Type B pancreatic cell (in vitro differentiated cells): Measurements from ENCODE around the gene ALKBH6. TPM values are rescaled to one million over a fixed set of nuclear protein-coding genes. Genes with fewer than 3 reads are reported as not detected.

ENCODE experiments used
- DNase-seq: peaks from one replicate; pipeline ENCODE4 v3.0.0; 2021; ENCODE audit warnings: mixed read lengths; ENCODE audit not compliant: unreplicated experiment; ENCODE audit errors: extremely low spot score
- H3K27ac Mint-ChIP-seq: 2 replicates; pipeline ENCODE4 v1.8.0; 2021; ENCODE audit warnings: mild to moderate bottlenecking, mixed read lengths
- H3K27me3 Mint-ChIP-seq: 2 replicates; pipeline ENCODE4 v1.8.0; 2021; ENCODE audit warnings: mixed read lengths
- H3K36me3 Mint-ChIP-seq: 2 replicates; pipeline ENCODE4 v1.8.0; 2021; ENCODE audit warnings: mixed read lengths
- H3K4me1 Mint-ChIP-seq: one replicate; pipeline ENCODE4 v1.8.0; 2021; ENCODE audit warnings: mixed read lengths; ENCODE audit not compliant: unreplicated experiment
- H3K4me3 Mint-ChIP-seq: 2 replicates; pipeline ENCODE4 v1.8.0; 2021; ENCODE audit warnings: mild to moderate bottlenecking, mixed read lengths
- H3K9me3 Mint-ChIP-seq: 2 replicates; pipeline ENCODE4 v1.8.0; 2021; ENCODE audit warnings: mixed read lengths
- total RNA-seq: library from RNA; stranded (reverse); gene quantifications from 2 replicates; pipeline ENCODE4 v1.2.1, GENCODE V29; 2021; ENCODE audit warnings: low replicate concordance
- TF ChIP-seq, protein P1 (sequence below): fragments of 200-600 bp; sonication (generic); conservative IDR thresholded peaks from 2 replicates; pipeline ENCODE4 v1.5.0; 2021; ENCODE audit warnings: antibody characterized with exemption, mild to moderate bottlenecking

ALKBH6 gene
- total RNA-seq, 1 donor from 2014 or later, result 24.8 TPM

DNA sequence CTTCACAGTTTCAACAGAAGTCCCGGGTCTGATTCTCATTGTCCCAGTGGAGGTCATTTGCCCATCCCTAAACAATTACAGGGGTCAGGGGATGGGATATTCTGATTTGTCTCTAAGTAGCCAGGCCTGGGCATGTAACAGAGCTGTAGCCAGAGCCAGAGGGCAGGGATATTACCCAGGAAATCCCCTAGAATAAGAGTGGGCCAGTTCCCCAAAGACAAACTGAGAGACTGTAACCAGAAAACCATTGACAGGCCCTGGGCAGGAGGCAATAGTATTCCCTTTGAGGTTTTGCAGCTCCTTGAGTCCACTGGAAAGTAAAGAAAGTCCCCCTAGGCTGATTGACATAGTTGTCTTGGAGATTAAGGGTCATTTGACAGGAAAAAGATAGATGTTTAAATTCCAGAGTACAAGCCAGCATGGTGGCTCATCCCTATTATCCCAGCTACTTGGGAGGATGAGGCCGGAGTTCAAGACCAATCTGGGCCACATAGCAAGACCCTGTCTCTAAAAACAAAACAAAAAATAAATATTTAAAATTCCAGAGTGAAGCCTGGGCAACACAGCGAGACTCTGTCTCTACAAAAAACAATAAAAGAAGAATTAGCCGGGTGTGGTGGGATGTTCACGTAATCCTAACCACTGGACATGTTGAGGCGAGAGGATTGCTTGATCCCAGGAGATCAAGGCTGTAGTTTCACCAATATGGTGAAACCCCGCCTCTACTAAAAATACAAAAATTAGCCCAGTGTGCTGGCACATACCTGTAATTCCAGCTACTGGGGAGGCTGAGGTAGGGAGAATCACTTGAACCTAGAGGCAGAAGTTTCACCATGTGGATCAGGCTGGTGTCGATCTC lies 20.9 kb downstream of the ALKBH6 start:
- H3K27ac Mint-ChIP-seq, result no peak overlapping the region
- peaks cover 15% of the 10 kb centered on the region for H3K27me3 Mint-ChIP-seq
- DNase-seq, result no peak
- H3K4me3 Mint-ChIP-seq, result peak overlapping the region; percentile 34
- H3K4me1 Mint-ChIP-seq, result peaks cover 22% of the 10 kb centered on the region
- no peaks in the 10 kb centered on the region for H3K9me3 Mint-ChIP-seq
- H3K36me3 Mint-ChIP-seq, result peaks cover 8% of the 10 kb centered on the region
- TF ChIP-seq, protein P1, sequence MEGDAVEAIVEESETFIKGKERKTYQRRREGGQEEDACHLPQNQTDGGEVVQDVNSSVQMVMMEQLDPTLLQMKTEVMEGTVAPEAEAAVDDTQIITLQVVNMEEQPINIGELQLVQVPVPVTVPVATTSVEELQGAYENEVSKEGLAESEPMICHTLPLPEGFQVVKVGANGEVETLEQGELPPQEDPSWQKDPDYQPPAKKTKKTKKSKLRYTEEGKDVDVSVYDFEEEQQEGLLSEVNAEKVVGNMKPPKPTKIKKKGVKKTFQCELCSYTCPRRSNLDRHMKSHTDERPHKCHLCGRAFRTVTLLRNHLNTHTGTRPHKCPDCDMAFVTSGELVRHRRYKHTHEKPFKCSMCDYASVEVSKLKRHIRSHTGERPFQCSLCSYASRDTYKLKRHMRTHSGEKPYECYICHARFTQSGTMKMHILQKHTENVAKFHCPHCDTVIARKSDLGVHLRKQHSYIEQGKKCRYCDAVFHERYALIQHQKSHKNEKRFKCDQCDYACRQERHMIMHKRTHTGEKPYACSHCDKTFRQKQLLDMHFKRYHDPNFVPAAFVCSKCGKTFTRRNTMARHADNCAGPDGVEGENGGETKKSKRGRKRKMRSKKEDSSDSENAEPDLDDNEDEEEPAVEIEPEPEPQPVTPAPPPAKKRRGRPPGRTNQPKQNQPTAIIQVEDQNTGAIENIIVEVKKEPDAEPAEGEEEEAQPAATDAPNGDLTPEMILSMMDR, result no peak

DNA sequence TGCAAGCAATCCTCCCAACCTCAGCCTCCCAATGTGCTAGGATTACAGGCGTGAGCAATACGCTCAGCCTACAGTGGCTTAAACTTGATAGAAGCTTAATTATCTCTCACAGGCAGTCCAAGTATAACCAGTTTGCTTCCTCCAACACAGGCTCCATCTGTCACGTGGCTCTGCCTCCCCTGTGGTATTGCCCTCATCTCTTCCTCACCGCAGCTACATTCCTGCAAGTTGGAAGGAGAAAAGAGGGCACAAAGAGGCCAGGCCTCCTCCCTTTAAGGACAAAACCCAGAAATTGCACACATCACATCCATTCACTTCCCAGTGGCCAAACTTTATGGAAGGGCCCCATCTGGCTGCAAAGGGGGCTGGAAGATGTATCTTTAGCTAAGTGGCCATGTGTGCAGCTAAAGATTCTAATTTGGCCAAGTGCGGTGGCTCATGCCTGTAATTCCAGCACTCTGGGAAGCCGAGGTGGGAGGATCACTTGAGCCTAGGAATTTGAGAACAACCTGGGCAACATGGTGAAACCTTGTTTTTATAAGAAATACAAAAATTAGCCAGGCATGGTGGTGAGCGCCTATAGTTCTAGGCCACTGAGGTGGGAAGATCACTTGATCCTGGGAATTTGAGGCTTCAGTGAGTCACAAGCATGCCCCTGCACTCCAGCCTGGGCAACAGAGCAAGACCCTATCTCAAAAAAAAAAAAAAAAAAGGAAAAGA lies 22.1 kb downstream of the ALKBH6 start:
- H3K36me3 Mint-ChIP-seq, result peaks cover 4% of the 10 kb centered on the region
- H3K9me3 Mint-ChIP-seq, result no peaks in the 10 kb centered on the region
- H3K27me3 Mint-ChIP-seq, result peaks cover 26% of the 10 kb centered on the region
- TF ChIP-seq, protein P1, result no peak
- peaks cover 16% of the 10 kb centered on the region for H3K4me1 Mint-ChIP-seq
- H3K4me3 Mint-ChIP-seq, result peak overlapping the region; percentile 57
- no peak overlapping the region for H3K27ac Mint-ChIP-seq
- DNase-seq, result no peak

DNA sequence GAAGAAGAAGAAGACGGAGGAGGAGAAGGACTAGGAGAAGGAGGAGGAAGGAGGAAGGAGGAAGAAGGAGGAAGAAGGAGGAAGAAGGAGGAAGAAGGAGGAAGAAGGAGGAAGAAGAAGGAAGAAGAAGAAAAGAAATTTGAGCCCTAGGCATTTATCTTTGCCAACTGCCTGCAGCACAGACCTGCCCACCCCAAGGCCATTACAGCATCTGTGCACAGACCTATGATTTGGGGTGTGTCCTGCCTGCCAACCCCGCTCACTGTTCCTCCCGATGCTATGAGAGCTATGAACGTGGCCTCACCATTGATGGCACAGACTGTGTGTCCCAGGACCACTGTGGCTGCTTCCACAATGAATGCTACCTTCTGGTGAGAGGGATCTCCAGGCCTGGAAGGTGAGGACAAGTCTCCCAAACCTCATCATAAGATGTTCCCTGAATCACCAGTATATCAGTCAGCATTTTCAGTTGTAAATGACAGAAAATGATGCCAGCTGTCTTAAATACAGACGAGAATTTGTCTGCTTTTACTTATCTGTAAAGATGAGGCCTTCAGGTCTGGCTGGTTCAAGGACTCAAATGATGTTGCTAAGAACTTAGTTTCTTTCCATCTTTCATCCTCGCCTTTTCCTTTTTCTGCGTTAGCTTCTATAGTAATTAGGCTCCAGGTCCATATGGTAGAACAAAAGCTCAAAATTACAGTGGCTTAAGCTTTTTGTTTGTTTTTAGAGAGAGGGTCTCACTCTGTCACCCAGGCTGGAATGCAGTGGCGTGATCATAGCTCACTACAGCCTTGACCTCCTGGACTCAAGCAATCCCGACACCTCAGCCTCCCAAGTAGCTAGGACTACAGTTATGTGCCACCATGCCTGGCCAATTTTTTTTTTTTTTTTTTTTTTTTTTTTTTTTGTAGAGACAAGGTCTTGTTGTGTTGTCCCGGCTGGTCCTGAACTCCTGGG lies 23.0 kb downstream of the ALKBH6 start:
- Mint-ChIP-seq H3K4me1 (peaks cover 8% of the 10 kb centered on the region), H3K36me3 (no peaks in the 10 kb centered on the region), H3K9me3 (no peaks in the 10 kb centered on the region), H3K27me3 (peaks cover 34% of the 10 kb centered on the region), H3K4me3 (peak overlapping the region; percentile 57), H3K27ac (no peak overlapping the region)
- DNase-seq, result no peak
- TF ChIP-seq, protein P1, result no peak

DNA sequence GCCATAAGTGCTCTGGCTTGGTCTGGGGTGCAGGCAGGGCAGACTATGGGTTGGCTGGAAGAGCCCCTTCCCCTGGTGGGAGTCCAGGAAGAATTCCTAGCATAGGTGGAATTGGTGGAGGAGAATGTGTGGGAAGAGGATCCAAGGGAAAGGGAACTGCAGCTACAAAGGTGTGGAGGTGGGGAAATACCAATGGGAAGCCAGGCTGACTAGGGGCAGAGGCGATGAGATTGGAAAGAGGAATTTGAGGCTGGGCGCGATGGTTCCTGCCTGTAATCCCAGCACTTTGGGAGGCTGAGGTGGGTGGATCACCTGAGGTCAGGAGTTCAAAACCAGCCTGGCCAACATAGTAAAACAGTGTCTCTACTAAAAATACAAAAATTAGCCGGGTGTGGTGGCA lies 23.9 kb downstream of the ALKBH6 start:
- TF ChIP-seq, protein P1, result no peak
- H3K4me3 Mint-ChIP-seq, result no peak overlapping the region
- peaks cover 3% of the 10 kb centered on the region for H3K9me3 Mint-ChIP-seq
- H3K27me3 Mint-ChIP-seq, result peaks cover 43% of the 10 kb centered on the region
- no peak overlapping the region for H3K27ac Mint-ChIP-seq
- no peaks in the 10 kb centered on the region for H3K36me3 Mint-ChIP-seq
- no peak for DNase-seq
- H3K4me1 Mint-ChIP-seq, result peaks cover 4% of the 10 kb centered on the region

DNA sequence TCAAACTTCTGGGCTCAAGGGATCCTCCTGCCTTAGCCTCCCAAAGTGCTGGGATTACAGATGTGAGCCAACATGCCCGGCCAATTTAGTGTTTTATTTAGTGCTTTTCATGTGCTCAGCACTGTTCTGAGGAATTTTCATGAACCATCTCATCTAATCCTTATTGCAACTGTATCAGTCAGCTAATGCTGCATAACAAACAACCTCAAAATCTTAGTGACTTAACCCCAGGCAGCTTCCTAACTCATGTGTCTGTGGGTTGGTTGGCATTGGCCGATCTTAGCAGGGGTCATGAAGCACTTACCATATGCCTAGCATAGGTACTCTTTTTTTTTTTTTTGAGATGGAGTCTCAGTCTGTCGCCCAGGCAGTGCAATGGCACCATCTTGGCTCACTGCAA lies 25.2 kb downstream of the ALKBH6 start:
- no peak overlapping the region for H3K27ac Mint-ChIP-seq
- no peak for DNase-seq
- H3K4me1 Mint-ChIP-seq, result no peaks in the 10 kb centered on the region
- peaks cover 5% of the 10 kb centered on the region for H3K9me3 Mint-ChIP-seq
- H3K36me3 Mint-ChIP-seq, result no peaks in the 10 kb centered on the region
- H3K27me3 Mint-ChIP-seq, result peaks cover 56% of the 10 kb centered on the region
- no peak overlapping the region for H3K4me3 Mint-ChIP-seq
- TF ChIP-seq, protein P1, result no peak
